HG02852 (cell line): ENCODE data around the gene FOXE3.

Source experiments
- ATAC-seq: cut with Tn5 transposase; IDR thresholded peaks from one replicate; pipeline ENCODE4 v1.9.1; 2021; ENCODE audit warnings: mild to moderate bottlenecking, moderate library complexity; ENCODE audit not compliant: unreplicated experiment

FOXE3 gene

GRCh38 chr1:47415728-47416318, at the start of gene FOXE3:
FOXE3 (plus strand) TSS chr1:47416285; CDS start chr1:47416316, 31 bp downstream.
- no peak for ATAC-seq

- ATAC-seq, result no peak
These were observed 48.4 kb upstream of the FOXE3 start for GRCh38 chr1:47367651-47368050.

- no peak for ATAC-seq
These were observed 45.0 kb upstream of the FOXE3 start for GRCh38 chr1:47371016-47371517.

GRCh38 chr1:47374501-47374900, 41.6 kb upstream of the FOXE3 start:
- no peak for ATAC-seq

- no peak for ATAC-seq
These were observed 37.9 kb upstream of the FOXE3 start for GRCh38 chr1:47378147-47378546.

- ATAC-seq, result no peak
These were observed 35.4 kb upstream of the FOXE3 start for GRCh38 chr1:47380699-47381098.

GRCh38 chr1:47382399-47382983, 33.6 kb upstream of the FOXE3 start:
- no peak for ATAC-seq

- ATAC-seq, result no peak
These were observed 32.0 kb upstream of the FOXE3 start for GRCh38 chr1:47384083-47384482.

- ATAC-seq, result no peak
These were observed 31.1 kb upstream of the FOXE3 start for GRCh38 chr1:47385020-47385419.

- ATAC-seq, result no peak
These were observed 29.8 kb upstream of the FOXE3 start for GRCh38 chr1:47386268-47386667.

- ATAC-seq, result no peak
These were observed 27.8 kb upstream of the FOXE3 start for GRCh38 chr1:47388030-47388890.

GRCh38 chr1:47388891-47389238, 27.2 kb upstream of the FOXE3 start:
- no peak for ATAC-seq

- ATAC-seq, result no peak
These were observed 26.4 kb upstream of the FOXE3 start for GRCh38 chr1:47389731-47390130.

GRCh38 chr1:47390843-47391242, 25.2 kb upstream of the FOXE3 start:
- ATAC-seq, result no peak

- no peak for ATAC-seq
These were observed 22.9 kb upstream of the FOXE3 start for GRCh38 chr1:47393141-47393540.

GRCh38 chr1:47395433-47395832, 20.7 kb upstream of the FOXE3 start:
- ATAC-seq, result no peak

- no peak for ATAC-seq
These were observed 19.4 kb upstream of the FOXE3 start for GRCh38 chr1:47396671-47397196.

- ATAC-seq, result peak; percentile 63
These were observed 16.8 kb upstream of the FOXE3 start for GRCh38 chr1:47399138-47399845.

- no peak for ATAC-seq
These were observed 16.3 kb upstream of the FOXE3 start for GRCh38 chr1:47399846-47400155.

GRCh38 chr1:47401761-47402160, 14.3 kb upstream of the FOXE3 start:
- ATAC-seq, result no peak

GRCh38 chr1:47402591-47402990, 13.5 kb upstream of the FOXE3 start:
- ATAC-seq, result no peak
